Measurements from ENCODE around the gene SAMSN1. TPM values are rescaled to one million over a fixed set of nuclear protein-coding genes. Genes with fewer than 3 reads are reported as not detected.
"Not testable (repeated sequence)": the region's sequence is repeated elsewhere in the genome, so short reads cannot be mapped to it uniquely, and the experiment has no call there.

Gene SAMSN1
- total RNA-seq, 1 donor from 2014 or later: 42.4 TPM

GRCh38 chr21:14567331-14568279, 21.5 kb upstream of the SAMSN1 start:
- no peak for DNase-seq (ENCODE audit: low spot score)

DNA sequence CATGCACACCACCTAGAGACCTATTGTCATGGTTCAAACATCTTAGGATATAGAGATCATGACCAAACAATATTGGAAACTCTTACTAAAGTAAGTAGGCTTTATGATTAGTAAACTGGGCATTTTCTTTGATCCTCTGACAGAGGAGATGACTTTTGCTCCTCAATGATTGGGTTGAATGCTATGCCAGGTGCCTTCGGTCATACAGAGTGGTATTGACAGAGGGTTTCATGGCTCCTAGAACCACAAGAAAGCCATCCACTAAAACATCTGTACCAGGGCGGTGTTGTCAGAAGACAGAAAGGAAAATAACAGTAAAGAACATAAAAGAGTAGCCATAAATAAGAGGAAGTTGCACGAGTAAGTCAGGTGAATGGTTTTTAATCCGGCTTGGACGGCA, 20.8 kb upstream of the SAMSN1 start:
- DNase-seq (ENCODE audit: low spot score): no peak

DNA sequence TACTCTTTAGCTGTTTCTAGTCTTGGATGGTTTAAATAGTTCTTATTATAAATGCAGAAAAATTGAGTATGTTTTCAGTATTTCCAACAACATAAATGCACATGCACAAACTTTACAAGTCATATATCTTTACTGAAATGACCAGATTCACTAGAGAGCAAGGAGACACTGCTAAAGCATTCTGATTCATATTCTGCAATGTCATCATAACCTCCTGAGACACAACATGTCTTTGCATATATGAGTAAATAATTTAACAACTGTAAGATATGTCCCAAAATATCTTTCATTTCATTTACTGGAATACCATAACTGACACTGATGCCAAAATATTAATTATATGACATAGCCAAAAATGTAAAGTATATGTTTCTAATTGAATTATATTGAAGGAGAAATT, 16.8 kb upstream of the SAMSN1 start:
- DNase-seq (ENCODE audit: low spot score): no peak

GRCh38 chr21:14560555-14560954, 14.4 kb upstream of the SAMSN1 start:
- no peak for DNase-seq (ENCODE audit: low spot score)

GRCh38 chr21:14560139-14560538, 14.0 kb upstream of the SAMSN1 start:
- DNase-seq (ENCODE audit: low spot score): no peak

GRCh38 chr21:14559102-14559501, 13.0 kb upstream of the SAMSN1 start:
- no peak for DNase-seq (ENCODE audit: low spot score)

DNA sequence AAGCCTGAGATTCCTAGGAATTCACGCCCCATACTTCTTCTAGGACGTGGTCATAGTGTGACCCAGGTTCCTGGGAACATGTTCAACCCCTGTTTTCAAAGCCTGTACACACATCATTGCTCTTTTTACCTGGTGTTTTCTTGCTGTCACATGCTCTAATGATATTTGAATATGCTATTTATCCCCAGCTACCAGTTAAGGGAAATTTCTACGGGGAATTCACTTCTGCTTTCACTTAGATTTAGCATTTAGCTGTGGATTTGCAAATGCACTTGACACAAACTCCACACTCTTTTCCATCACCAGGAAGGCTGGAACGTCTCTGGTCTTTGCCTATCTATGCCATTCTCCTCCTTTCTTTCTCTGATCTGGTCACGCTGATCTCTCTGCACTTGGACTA, 11.3 kb upstream of the SAMSN1 start:
- DNase-seq (ENCODE audit: low spot score): no peak

DNA sequence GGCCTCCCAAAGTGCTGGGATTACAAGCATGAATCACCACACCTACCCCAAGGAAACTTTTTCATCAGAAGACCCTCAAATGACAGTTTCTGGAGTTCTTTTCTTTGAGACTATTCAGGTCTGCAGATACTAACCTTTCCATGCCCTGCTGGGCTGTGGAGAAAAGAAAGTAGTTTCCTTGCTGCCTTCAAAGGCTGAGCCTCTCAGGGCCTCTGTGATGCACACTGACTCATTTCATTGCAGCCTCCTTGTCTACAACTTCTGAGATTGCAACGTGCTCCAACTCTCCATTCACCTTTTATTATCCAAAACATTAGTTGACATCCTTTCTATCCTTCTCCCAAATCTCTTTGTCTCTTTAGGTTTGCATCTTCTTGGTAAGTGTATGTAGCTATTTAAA, 8.8 kb upstream of the SAMSN1 start:
- no peak for DNase-seq (ENCODE audit: low spot score)

- DNase-seq (ENCODE audit: low spot score): no peak
Measured at GRCh38 chr21:14553422-14553821, 7.3 kb upstream of the SAMSN1 start.

GRCh38 chr21:14551741-14552140, 5.6 kb upstream of the SAMSN1 start:
- DNase-seq (ENCODE audit: low spot score): no peak

- DNase-seq (ENCODE audit: low spot score): no peak
Measured at GRCh38 chr21:14550135-14550534, 4.0 kb upstream of the SAMSN1 start.

DNA sequence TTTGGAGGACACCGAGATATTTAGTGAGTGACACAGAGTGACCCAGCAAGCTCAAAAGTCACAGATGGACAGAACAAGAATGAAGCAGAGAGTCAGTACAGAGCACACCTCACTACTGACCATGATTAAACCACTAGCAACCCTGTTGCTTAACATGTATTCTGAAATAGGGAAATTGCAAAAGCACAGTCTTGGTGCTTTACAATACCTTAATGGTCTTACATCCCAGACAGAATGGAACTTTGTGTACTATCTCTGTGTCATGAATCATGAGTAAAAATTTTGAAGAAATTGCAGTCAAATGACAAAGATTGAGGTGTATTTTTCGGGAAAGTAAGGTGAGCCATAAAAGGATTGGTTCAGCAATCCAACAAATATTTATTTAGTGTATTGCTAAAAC, 2.7 kb upstream of the SAMSN1 start:
- no peak for DNase-seq (ENCODE audit: low spot score)

DNA sequence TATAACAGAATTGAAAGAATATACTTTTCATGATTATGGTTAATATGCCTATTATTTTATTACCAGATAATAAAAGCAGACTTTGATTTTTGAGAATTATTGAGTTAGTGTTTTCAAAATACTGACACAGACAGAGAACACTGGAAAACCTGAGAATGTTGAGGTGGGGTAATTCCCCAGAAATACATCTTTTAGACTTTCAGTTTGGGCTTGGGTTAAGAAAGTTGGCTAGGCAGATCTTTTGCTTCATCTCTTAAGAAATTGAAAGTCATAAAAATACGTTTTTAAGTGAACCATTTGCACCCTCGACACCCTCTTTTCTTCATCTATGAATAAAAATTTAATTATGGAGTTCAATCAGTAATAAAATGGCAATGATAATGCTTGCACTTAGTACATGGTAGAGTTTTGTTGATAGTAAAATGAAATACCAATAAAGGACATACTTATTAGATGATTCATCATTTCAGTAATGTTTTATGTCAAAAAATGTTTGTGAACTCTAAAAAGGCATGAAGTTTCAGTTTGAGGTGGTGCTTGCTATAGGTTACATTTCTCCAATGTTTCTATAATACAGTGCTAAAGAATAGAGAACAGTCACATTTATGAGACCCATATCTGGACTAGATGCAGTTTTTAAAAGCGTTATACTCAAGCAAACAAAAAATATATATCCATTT, 1.9 kb upstream of the SAMSN1 start:
- no peak for DNase-seq (ENCODE audit: low spot score)

DNA sequence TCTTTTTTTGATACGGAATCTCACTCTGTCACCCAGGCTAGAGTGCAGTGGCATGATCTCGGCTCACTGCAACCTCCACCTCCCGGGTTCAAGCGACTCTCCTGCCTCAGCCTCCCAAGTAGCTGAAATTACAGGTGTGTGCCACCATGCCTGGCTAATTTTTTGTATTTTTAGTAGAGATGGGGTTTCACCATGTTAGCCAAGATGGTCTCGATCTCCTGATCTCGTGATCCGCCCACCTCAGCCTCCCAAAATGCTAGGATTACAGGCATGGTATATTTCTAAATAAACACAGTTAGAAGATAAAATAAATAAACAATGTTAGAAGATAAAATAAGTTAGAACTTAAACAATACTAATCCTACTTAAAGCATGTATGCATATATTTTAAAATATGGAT, 604 bp upstream of the SAMSN1 start:
- DNase-seq (ENCODE audit: low spot score): not testable (repeated sequence)

DNA sequence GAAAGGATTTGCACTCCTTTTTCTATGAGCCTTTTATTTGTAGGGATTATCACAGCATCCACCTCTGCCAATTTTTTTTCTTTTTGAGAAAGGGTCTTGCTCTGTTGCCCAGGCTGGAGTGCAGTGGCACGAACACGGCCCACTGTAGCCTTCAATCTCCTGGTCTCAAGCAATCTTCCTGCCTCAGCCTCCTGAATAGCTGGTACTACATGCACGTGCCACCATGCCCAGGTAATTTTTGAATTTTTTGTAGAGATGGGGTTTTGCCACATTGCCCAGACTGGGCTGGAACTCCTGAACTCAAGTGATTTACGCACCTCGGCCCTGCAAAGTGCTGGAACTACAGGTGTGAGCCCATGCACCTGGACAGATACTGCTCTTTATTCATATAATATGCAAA, 2.1 kb downstream of the SAMSN1 start:
- no peak for DNase-seq (ENCODE audit: low spot score)

GRCh38 chr21:14542638-14543037, 3.5 kb downstream of the SAMSN1 start:
- DNase-seq (ENCODE audit: low spot score): no peak

DNA sequence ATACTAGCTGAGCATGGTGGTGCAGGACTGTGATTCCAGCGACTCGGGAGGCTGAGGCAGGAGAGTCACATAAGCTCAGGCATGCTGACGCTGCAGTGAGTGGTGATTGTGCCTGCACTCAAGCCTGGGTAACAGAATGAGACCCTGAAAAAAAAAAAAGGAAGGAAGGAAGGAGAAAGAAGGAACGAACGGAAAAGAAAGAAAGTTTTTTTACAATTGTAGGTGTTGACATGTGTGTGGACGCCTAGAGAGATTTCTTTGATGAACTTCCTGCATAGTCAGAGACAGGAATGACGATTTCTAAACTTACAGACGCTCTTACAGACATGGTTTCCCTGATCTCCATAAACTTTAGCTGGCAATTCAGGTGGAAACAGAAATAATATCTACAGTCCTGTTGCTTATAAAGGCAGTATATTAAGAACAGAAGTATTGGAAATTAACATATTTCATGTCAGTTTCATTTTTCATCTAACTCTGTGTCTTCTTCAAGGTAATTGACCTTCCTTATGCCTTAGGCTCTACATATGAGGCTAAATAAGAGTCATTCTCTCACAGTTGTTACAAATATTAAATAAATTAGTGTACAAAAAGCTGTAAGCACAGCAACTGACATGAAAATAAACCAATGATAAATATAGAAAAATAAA, 4.1 kb downstream of the SAMSN1 start:
- no peak for DNase-seq (ENCODE audit: low spot score)

- no peak for DNase-seq (ENCODE audit: low spot score)
Measured at GRCh38 chr21:14538483-14538882, 7.6 kb downstream of the SAMSN1 start.

GRCh38 chr21:14536929-14537328, 9.2 kb downstream of the SAMSN1 start:
- DNase-seq (ENCODE audit: low spot score): no peak

- DNase-seq (ENCODE audit: low spot score): no peak
Measured at GRCh38 chr21:14535702-14536101, 10.4 kb downstream of the SAMSN1 start.

- no peak for DNase-seq (ENCODE audit: low spot score)
Measured at GRCh38 chr21:14533499-14534428, 12.4 kb downstream of the SAMSN1 start.
